HepG2 (cell line): ENCODE results near the gene IVL. TPM values are rescaled to one million over a fixed set of nuclear protein-coding genes. Genes with fewer than 3 reads are reported as not detected.

Experiments used
- MAF1 ChIP-seq: sonication (generic); formaldehyde crosslinking; IDR thresholded peaks from 2 replicates; pipeline ENCODE4 v1.5.0; 2020; ENCODE audit warnings: missing genetic modification reagents, borderline replicate concordance
- RFX1 ChIP-seq: fragments of 450-650 bp; IDR thresholded peaks from 2 replicates; pipeline ENCODE4 v1.6.1; 2017
- ZBTB40 ChIP-seq, 2 experiments: fragments of 450-650 bp in 1 of 2; sonication (generic) in 1 of 2; formaldehyde crosslinking in 1 of 2; IDR thresholded peaks; 2 replicates each; pipeline versions ENCODE4 v1.6.1 to v1.8.0; 2016 to 2022; ENCODE audit warnings: antibody characterized with exemption in 1 of 2, mild to moderate bottlenecking in 1 of 2, missing genetic modification reagents in 1 of 2
- ZNF850 ChIP-seq: sonication (generic); formaldehyde crosslinking; conservative IDR thresholded peaks from 2 replicates; pipeline ENCODE4 v1.9.0; 2021; ENCODE audit warnings: mild to moderate bottlenecking, missing genetic modification reagents
- polyA plus RNA-seq, 8 experiments: library from polyadenylated mRNA; depleted of rRNA in 3 of 8; stranded (reverse) in 7 of 8; unstranded in 1 of 8; fragments of >200 nt; fragmentation: Illumina TruSeq in 4 of 8; extraction: Trizol in 4 of 8; gene quantifications; 2 replicates each; pipeline versions ENCODE4 v1.2.1 to v1.2.3, GENCODE V29; 2011 to 2016; ENCODE audit warnings: low read depth in 4 of 8, missing spikeins in 1 of 8, mixed read lengths in 1 of 8; ENCODE audit not compliant: insufficient read depth in 1 of 8
- total RNA-seq, 5 experiments: library from RNA; depleted of rRNA; stranded (reverse); fragments of >200 nt; fragmentation: Illumina TruSeq; extraction: Trizol; gene quantifications; 2 replicates each; pipeline ENCODE4 v1.2.3, GENCODE V29; 2016; ENCODE audit warnings: low read depth in 1 of 5

IVL gene
- total and polyA plus RNA-seq, 2 of the 13 experiments (the other 11 are each of a cell fraction or from before 2014, with no cell fraction given): not detected

GRCh38 chr1:152870831-152871730 is 37.3 kb upstream of the IVL start (continued):
- no peak for TF ChIP-seq ZBTB40 (IDR thresholded peaks at IDR 0.05)
- no peak for TF ChIP-seq ZBTB40 (CRISPR knock-in tag; IDR thresholded peaks at IDR 0.05)
- no peak for TF ChIP-seq RFX1
- no peak for TF ChIP-seq ZNF850 (CRISPR knock-in tag)
- no peak for TF ChIP-seq MAF1 (CRISPR knock-in tag)
